Stimulated activated CD4-positive, alpha-beta T cell treated with anti-CD3 and anti-CD28 coated beads, Interleukin-4, amount 100 ng/mL, for 48 hours (primary cell): ENCODE results near the gene STARD5.

ENCODE experiments used
- DNase-seq, 2 donors: peaks; one replicate each; pipeline ENCODE4 v3.0.0-alpha.2; 2020; ENCODE audit warnings: low read depth in 2 of 2

The STARD5 gene

GRCh38 chr15:81312790-81313543, 11.0 kb downstream of the STARD5 start:
- no peak for DNase-seq

GRCh38 chr15:81311752-81312464, 12.0 kb downstream of the STARD5 start:
- no peak for DNase-seq

GRCh38 chr15:81310480-81310879, 13.5 kb downstream of the STARD5 start:
- DNase-seq = no peak

- DNase-seq = no peak
Observed at GRCh38 chr15:81309647-81310450, 14.1 kb downstream of the STARD5 start.

- no peak for DNase-seq
Observed at GRCh38 chr15:81308260-81308659, 15.7 kb downstream of the STARD5 start.

GRCh38 chr15:81304226-81304625, 19.7 kb downstream of the STARD5 start:
- DNase-seq = no peak

GRCh38 chr15:81303244-81304225, 20.4 kb downstream of the STARD5 start:
- no peak for DNase-seq

GRCh38 chr15:81302701-81303109, 21.2 kb downstream of the STARD5 start:
- no peak for DNase-seq

- no peak for DNase-seq
Observed at GRCh38 chr15:81301815-81302399, 22.0 kb downstream of the STARD5 start.

- DNase-seq = no peak
Observed at GRCh38 chr15:81301385-81301784, 22.6 kb downstream of the STARD5 start.

- no peak for DNase-seq
Observed at GRCh38 chr15:81299630-81300273, 24.2 kb downstream of the STARD5 start.

- no peak for DNase-seq
Observed at GRCh38 chr15:81299156-81299555, 24.8 kb downstream of the STARD5 start.

GRCh38 chr15:81298611-81299010, 25.3 kb downstream of the STARD5 start:
- no peak for DNase-seq

GRCh38 chr15:81297603-81298575, 26.1 kb downstream of the STARD5 start:
- no peak for DNase-seq

- no peak for DNase-seq
Observed at GRCh38 chr15:81297147-81297572, 26.8 kb downstream of the STARD5 start.

- peak in 1 of 2 donors; percentile 69 for DNase-seq
Observed at GRCh38 chr15:81296673-81297072, 27.3 kb downstream of the STARD5 start.

- no peak for DNase-seq
Observed at GRCh38 chr15:81296186-81296585, 27.8 kb downstream of the STARD5 start.

GRCh38 chr15:81295486-81296121, 28.3 kb downstream of the STARD5 start:
- no peak for DNase-seq

- DNase-seq = no peak
Observed at GRCh38 chr15:81294516-81294880, 29.4 kb downstream of the STARD5 start.
